ENCODE results near the gene PARD3. TPM values are rescaled to one million over a fixed set of nuclear protein-coding genes. Genes with fewer than 3 reads are reported as not detected.

The PARD3 gene
- total and polyA plus RNA-seq, 3 donors from 2014 or later = 31.8 to 59.5 (median 49.5) TPM

GRCh38 chr10:34116220-34116641 lies 698.9 kb downstream of the PARD3 start:
- TF ChIP-seq POLR2A (IDR thresholded peaks at IDR 0.05) (no peak), CTCF (IDR thresholded peaks at IDR 0.05) (no peak)
- H3K27me3 ChIP-seq = no peaks in the 10 kb centered on the region
- WGBS, 2 donors = 51 to 57% methylated on average over 6 of the region's 6 CpGs
- intact Hi-C loops (cut with DNase I; ENCODE audit: low total_unique reads) = no loop called here
- no peak overlapping the region for H3K4me3 ChIP-seq
- H3K36me3 ChIP-seq (ENCODE audit: low read depth, missing control alignments) = no peaks in the 10 kb centered on the region
- no peak for DNase-seq
- H3K9me3 ChIP-seq = no peaks in the 10 kb centered on the region
- H3K4me1 ChIP-seq = peaks cover 3% of the 10 kb centered on the region
- no peak overlapping the region for H3K27ac ChIP-seq

GRCh38 chr10:34114914-34115313 lies 700.2 kb downstream of the PARD3 start:
- no peak for DNase-seq
- Histone ChIP-seq H3K27ac (no peak overlapping the region), H3K9me3 (no peaks in the 10 kb centered on the region), H3K4me1 (peaks cover 3% of the 10 kb centered on the region), H3K4me3 (no peak overlapping the region), H3K36me3 (ENCODE audit: low read depth, missing control alignments) (no peaks in the 10 kb centered on the region), H3K27me3 (no peaks in the 10 kb centered on the region)
- intact Hi-C loops (cut with DNase I; ENCODE audit: low total_unique reads) = no loop called here
- no peak for TF ChIP-seq CTCF (IDR thresholded peaks at IDR 0.05)
- WGBS, 2 donors = 90 to 91% methylated on average over 10 of the region's 10 CpGs

- no peak overlapping the region for H3K4me3 ChIP-seq
- WGBS, 2 donors = 88% methylated on average over 6 of the region's 6 CpGs
These were observed 701.4 kb downstream of the PARD3 start for GRCh38 chr10:34113504-34114225.

GRCh38 chr10:34112171-34112782 lies 702.8 kb downstream of the PARD3 start:
- no peak for DNase-seq
- TF ChIP-seq POLR2A (IDR thresholded peaks at IDR 0.05) (no peak), CTCF (IDR thresholded peaks at IDR 0.05) (no peak)
- H3K4me1 ChIP-seq = peaks cover 3% of the 10 kb centered on the region
- intact Hi-C loops (cut with DNase I; ENCODE audit: low total_unique reads) = no loop called here
- H3K27me3 ChIP-seq = no peaks in the 10 kb centered on the region
- H3K27ac ChIP-seq = no peak overlapping the region
- H3K4me3 ChIP-seq = no peak overlapping the region
- H3K9me3 ChIP-seq = no peaks in the 10 kb centered on the region
- 89 to 92% methylated on average over 6 of the region's 6 CpGs for WGBS, 2 donors
- no peaks in the 10 kb centered on the region for H3K36me3 ChIP-seq (ENCODE audit: low read depth, missing control alignments)

More at GRCh38 chr10:34113504-34114225, 701.4 kb downstream of the PARD3 start:
- intact Hi-C loops (cut with DNase I; ENCODE audit: low total_unique reads) = no loop called here
- H3K36me3 ChIP-seq (ENCODE audit: low read depth, missing control alignments) = no peaks in the 10 kb centered on the region
- H3K27me3 ChIP-seq = no peaks in the 10 kb centered on the region
- H3K27ac ChIP-seq = no peak overlapping the region
- no peak for TF ChIP-seq POLR2A (IDR thresholded peaks at IDR 0.05)
- TF ChIP-seq CTCF (IDR thresholded peaks at IDR 0.05) = no peak
- H3K9me3 ChIP-seq = no peaks in the 10 kb centered on the region
- H3K4me1 ChIP-seq = peaks cover 3% of the 10 kb centered on the region
- no peak for DNase-seq
